GM21381 (cell line): ENCODE data around the gene NOD1.
"Not testable (repeated sequence)": the region's sequence is repeated elsewhere in the genome, so short reads cannot be mapped to it uniquely, and the experiment has no call there.

Experiments used
- ATAC-seq: cut with Tn5 transposase; IDR thresholded peaks from one replicate; pipeline ENCODE4 v1.9.1; 2021; ENCODE audit warnings: mild to moderate bottlenecking, moderate library complexity; ENCODE audit not compliant: unreplicated experiment

Gene NOD1

DNA sequence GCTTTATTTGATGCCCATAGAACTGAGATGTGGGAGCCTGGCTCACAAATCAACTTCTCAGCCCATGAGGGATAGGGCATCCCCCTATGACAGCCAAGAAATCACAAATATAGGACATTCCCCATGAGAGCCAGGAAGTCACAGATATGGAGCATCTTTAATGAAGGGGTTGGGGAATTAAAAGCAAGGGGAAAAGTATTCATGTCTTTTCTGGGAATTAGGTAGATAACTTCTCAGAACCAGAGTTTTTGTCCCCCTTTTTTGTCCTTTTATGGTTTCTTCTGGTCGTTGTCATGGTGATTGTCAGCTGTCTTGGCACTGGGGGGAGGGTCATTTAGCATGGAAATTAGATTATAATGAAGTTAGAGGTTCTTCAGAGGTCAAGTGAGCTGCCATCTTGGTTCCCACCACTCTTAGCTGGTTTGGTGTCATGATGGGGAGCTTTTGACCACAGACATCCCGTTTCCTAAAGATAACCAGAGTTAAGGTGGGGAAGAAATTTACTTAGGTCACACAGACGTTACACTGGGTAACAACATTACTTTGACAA, 56.9 kb downstream of the NOD1 start:
- ATAC-seq: no peak

DNA sequence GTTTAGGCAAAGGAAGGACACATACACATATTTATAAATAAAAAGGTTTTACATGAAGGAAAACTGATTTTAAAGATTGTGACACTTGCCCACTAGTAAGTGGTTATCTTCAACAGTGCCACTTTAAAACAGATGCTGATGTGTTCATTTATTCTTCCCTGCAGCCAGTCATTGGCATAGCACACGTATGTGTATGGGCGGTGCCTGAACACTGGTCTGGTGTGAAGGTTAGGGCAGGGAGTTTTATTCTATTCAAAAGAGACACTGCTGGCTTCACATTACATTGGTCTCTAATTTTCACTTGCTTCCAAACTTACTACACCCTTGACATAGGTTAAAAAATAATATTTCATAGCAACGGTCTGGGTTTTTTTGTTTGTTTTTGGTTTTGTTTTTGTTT, 57.9 kb downstream of the NOD1 start:
- no peak for ATAC-seq

GRCh38 chr7:30420080-30420479, 58.5 kb downstream of the NOD1 start:
- ATAC-seq: not testable (repeated sequence)

DNA sequence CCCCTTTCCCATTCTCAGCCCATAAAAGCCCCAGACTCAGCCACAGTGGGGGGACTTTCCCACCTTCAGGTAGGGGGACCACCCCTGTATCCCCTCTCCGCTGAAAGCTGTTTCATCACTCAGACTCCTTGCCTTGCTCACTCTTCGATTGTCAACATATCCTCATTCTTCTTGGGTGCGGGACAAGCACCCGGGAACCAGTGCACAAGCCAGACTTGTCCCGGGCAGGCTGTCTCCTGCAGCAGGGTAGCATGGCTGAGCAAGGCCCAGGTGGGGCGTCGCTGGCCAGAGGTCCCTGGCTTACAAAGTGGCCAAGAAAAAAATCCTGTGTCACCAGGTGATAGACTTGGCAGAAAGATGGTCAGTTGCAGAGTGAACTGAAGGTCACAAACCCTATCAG, 64.7 kb downstream of the NOD1 start:
- no peak for ATAC-seq

DNA sequence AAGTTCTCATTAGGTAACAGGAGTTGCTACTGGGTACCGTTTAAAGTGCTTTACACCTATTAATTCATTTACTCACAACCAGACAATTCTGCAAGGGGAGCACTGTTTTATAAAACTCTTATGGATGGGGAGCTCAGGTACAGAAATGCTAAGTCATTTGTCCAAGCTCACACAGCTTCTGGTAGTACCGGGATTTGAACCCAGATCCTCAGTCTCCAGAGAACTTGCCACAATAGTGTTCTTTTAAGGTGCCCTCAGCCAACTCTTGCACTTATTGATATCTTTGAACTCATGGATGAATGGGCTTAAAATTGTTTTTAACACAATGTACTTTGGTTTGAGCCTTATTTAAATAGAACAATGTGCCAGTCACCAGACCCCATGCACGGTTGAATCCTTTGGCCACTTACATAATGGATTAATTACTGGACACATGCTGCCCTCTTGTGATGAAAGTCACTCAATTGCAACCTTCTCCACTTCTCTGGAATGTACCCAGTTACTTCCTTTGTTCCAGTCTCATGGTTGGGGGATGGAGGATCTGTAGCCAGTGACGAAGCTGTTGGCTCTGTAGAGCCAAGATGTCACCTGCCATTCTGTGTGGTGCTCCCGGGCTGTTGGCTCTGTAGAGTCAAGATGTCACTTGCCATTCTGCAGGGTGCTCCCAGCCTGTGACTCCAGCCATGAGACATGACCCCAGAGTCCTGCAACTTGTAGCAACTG, 65.6 kb downstream of the NOD1 start:
- no peak for ATAC-seq

DNA sequence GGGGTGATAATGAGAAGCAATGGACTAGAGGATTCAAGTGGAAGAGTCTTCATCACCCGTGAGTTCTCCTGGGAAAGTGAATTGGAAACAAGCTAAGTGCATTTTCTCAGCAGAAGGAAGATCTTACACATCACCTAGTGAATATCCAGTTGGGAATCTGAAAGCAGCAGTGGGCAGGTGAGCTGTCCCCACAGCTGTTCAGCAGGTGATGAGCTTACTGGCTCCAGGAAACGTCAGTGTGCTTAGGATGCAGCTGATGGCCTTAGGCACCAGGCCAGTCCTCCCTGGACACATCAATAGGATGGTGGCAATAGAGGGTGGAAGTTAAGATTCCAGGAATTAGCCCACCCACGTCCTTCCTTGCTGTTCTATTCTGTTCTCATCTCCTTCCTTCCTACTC, 66.7 kb downstream of the NOD1 start:
- no peak for ATAC-seq

DNA sequence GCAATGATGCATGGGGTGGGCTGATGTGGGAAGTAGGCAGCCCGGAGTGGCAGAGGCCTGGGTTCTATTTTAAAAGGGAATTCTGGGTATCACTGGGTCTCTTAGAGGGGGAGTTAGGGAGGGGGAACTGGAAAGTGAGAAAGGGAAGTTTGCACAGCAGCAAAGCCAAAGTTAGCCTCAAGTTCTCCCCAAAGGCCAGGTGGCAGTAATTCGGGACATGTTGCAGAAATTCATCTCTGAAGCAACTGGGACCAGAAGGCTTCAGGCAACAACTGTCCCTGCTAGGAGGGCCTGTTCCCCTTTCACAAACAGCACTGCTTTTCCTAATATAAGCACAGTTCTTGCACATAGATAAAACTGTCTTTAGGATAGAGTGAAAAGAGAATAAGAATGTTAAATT, 67.4 kb downstream of the NOD1 start:
- no peak for ATAC-seq

GRCh38 chr7:30406664-30407425, 71.7 kb downstream of the NOD1 start:
- no peak for ATAC-seq

- no peak for ATAC-seq
Observed at GRCh38 chr7:30405179-30405578, 73.4 kb downstream of the NOD1 start.

GRCh38 chr7:30403477-30403876, 75.1 kb downstream of the NOD1 start:
- ATAC-seq: no peak

- ATAC-seq: no peak
Observed at GRCh38 chr7:30396389-30396788, 82.2 kb downstream of the NOD1 start.

GRCh38 chr7:30395676-30396075, 82.9 kb downstream of the NOD1 start:
- ATAC-seq: no peak

DNA sequence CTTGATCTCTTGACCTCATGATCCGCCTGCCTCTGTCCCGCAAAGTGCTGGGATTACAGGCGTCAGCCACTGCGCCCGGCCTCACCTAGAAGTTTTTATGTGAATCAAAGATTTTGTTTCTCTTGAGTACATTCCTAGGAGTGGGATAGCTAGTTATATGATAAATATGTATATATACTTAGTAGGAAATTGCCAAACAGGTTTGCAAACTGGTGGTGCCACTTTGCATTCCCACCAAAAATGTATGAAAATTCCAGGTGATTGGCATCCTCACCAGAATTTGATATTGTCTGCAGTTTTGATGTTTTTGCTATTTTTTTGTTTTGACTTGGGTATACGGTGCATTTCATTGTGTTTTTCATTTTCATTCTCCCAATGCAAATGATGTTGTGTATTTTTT, 86.8 kb downstream of the NOD1 start:
- no peak for ATAC-seq

GRCh38 chr7:30390736-30391636, 87.6 kb downstream of the NOD1 start:
- ATAC-seq: no peak

DNA sequence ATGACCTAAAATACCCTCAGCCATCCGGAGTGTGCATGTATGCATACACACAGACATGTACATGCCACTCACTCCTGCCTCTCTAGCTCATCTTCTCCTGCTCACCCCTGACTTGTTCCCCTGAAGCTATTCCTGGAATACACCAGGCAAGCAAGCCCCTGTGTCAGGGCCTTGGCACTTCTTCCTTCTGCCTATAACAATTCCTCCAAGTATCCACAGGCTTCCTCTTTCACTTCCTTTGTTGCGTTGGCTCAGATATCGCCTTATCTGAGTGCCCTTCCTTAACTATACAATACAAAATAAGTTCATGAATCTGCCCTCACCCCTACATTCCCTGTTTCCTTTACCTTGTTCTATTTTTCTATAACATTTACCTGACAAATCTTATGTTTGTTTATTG, 88.8 kb downstream of the NOD1 start:
- ATAC-seq: no peak

- ATAC-seq: no peak
Observed at GRCh38 chr7:30382607-30383006, 96.0 kb downstream of the NOD1 start.

DNA sequence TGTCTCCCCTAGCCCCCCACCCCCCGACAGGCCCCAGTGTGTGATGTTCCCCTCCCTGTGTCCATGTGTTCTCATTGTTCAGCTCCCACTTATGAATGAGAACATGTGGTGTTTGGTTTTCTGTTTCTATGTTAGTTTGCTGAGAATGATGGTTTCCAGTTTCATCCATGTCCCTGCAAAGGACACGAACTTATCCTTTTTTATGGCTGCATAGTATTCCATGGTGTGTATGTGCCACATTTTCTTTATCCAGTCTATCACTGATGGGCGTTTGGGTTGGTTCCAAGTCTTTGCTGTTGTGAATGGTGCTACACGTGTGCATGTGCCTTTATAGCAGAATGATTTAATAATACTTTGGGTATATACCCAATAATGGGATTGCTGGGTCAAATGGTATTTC, 97.8 kb downstream of the NOD1 start:
- ATAC-seq: not testable (repeated sequence)

GRCh38 chr7:30380294-30380693, 98.3 kb downstream of the NOD1 start:
- ATAC-seq: no peak

- no peak for ATAC-seq
Observed at GRCh38 chr7:30379741-30380140, 98.8 kb downstream of the NOD1 start.

DNA sequence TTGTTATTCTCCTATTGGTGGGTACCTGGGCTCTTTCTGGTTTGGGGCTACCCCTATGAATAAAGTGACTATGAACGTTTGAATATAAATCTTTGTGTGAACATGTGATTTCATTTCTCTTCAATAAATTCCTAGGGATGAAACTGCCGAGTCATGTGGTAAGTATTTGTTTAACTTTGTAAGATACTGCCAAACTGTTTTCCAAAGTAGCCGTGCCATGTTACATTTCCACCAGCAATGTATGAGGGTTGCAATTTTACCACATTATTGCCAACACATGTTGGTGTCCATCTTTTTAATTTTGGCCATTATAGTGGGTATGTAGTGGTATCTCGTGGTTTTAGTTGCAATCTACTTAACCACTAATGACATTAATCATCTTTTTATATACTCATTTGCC, 99.5 kb downstream of the NOD1 start:
- ATAC-seq: no peak

DNA sequence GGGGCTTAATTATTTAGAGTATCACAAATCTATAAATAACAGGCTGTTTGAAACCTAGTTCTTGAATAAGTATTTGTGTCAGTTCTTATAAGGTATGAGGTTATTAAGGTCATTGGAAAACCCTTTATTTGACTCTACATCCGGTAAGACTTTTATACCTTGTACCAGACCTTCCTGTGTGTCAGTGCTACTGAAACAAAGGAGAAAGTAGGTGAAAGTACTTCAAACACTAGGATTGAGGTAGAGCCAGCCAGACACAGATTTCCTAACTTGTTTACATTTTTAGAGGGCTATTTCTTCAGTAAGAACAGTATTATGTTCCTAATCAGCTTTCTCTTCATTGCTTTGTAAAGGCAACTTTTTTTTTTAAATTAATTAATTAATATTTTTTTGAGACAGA, 100.3 kb downstream of the NOD1 start:
- ATAC-seq: no peak
